ENCODE measurements around the gene POLR2L.
A peak's percentile ranks its signal among the peaks of the same experiment; 100 is the strongest.

The POLR2L gene

GRCh38 chr11:842370-843002 lies at the start of gene POLR2L, which contains the start of gene TSPAN4:
Gene POLR2L, minus strand, starts transcription at chr11:842529. Its CDS starts 21 bp downstream, at chr11:842508.
Gene TSPAN4, plus strand, starts transcription at chr11:842852. Its CDS starts 7,453 bp downstream, at chr11:850305.
- TF ChIP-seq CTCF (IDR thresholded peaks at IDR 0.05; ENCODE audit: insufficient read depth, low read depth, low read length, missing control alignments): no peak
- DNase-seq (ENCODE audit: low read depth): peak; percentile 96
- peak within 1 kb of the TSS; percentile 98 for H3K4me3 ChIP-seq (ENCODE audit: low read depth, low read length)

- no peak for DNase-seq (ENCODE audit: low read depth)
- no peak overlapping the region for H3K4me3 ChIP-seq (ENCODE audit: low read depth, low read length)
- no peak for TF ChIP-seq CTCF (IDR thresholded peaks at IDR 0.05; ENCODE audit: insufficient read depth, low read depth, low read length, missing control alignments)
These were observed 48.6 kb upstream of the POLR2L start for GRCh38 chr11:890794-891540.

GRCh38 chr11:889687-890475 lies 47.6 kb upstream of the POLR2L start:
- DNase-seq (ENCODE audit: low read depth): no peak
- no peak for TF ChIP-seq CTCF (IDR thresholded peaks at IDR 0.05; ENCODE audit: insufficient read depth, low read depth, low read length, missing control alignments)
- H3K4me3 ChIP-seq (ENCODE audit: low read depth, low read length): no peak overlapping the region

- no peak for TF ChIP-seq CTCF (IDR thresholded peaks at IDR 0.05; ENCODE audit: insufficient read depth, low read depth, low read length, missing control alignments)
- no peak overlapping the region for H3K4me3 ChIP-seq (ENCODE audit: low read depth, low read length)
- no peak for DNase-seq (ENCODE audit: low read depth)
These were observed 46.9 kb upstream of the POLR2L start for GRCh38 chr11:889257-889656.

GRCh38 chr11:888310-889212 lies 46.2 kb upstream of the POLR2L start:
- TF ChIP-seq CTCF (IDR thresholded peaks at IDR 0.05; ENCODE audit: insufficient read depth, low read depth, low read length, missing control alignments): no peak
- DNase-seq (ENCODE audit: low read depth): no peak
- H3K4me3 ChIP-seq (ENCODE audit: low read depth, low read length): no peak overlapping the region

- DNase-seq (ENCODE audit: low read depth): no peak
- H3K4me3 ChIP-seq (ENCODE audit: low read depth, low read length): no peak overlapping the region
- no peak for TF ChIP-seq CTCF (IDR thresholded peaks at IDR 0.05; ENCODE audit: insufficient read depth, low read depth, low read length, missing control alignments)
These were observed 45.3 kb upstream of the POLR2L start for GRCh38 chr11:887589-887988.
